GM21529 (cell line): Measurements from ENCODE around the gene WNT9A.

Experiments used
- ATAC-seq: cut with Tn5 transposase; IDR thresholded peaks from one replicate; pipeline ENCODE4 v1.9.1; 2021; ENCODE audit not compliant: unreplicated experiment

Gene WNT9A

DNA sequence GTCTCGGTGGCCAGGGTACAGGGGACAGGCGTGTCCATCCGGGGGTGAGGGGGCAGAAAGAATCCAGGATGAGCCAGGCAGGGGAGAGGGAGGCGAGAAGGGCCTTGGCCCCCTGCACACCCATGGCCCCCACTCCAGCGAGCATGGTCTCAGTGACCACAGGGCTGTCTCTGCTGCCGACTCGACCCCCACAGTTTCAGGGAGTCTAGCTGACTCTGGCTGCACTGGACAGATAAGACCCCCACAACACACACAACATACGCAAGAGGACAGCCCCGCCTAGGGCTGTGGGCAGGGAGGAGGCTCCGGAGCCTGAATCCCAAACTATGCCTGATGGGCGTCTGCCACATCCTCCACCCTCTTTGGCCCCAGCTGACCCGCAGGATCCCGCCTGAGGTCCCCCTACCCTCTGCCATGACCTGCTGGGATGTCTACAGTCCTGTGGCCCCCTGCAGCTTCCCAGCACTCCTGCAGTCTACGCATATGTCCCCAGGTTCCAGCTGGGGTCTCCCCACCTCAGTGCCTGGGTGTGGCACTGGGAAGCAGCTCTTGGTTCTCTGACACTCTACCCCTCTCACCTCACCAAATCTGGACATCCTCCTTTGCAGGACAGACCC lies 22.0 kb downstream of the WNT9A start:
- no peak for ATAC-seq

DNA sequence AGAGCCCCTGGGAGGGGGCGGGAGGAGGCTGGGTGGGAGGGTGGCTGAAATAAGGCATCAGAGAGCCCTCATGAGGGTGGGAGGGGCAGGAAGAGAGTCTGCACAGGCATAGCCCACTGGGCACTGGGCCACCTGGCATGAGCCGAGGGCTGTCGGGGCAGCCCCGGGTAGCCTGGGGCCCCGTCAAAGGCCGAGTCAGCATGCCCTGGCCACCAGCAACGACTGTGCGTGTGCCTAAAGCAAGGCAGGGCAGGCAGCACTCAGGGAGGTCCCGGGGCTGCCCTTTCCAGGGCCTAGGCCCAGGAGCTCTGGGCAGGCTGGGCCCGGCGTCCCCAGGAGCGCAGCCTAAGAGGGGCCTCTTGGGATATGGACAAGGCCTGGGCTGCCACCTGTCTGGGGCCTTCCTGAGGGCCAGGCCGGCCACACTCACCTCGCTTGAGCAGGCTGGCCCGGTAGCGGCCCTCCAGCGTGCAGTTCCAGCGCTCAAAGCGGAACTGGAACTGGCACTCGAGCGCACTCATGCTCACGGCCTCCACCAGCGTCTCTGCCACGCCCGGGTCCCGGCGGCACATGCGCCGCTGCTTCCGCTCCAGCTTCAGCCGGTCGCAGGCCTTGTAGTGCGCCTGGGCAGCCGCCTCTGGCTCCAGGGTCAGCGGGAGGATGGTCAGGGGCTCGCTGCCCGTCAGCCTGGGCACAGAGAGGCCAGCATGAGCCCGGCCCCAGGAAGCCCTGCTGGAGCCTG lies 22.7 kb downstream of the WNT9A start:
- ATAC-seq, result no peak

DNA sequence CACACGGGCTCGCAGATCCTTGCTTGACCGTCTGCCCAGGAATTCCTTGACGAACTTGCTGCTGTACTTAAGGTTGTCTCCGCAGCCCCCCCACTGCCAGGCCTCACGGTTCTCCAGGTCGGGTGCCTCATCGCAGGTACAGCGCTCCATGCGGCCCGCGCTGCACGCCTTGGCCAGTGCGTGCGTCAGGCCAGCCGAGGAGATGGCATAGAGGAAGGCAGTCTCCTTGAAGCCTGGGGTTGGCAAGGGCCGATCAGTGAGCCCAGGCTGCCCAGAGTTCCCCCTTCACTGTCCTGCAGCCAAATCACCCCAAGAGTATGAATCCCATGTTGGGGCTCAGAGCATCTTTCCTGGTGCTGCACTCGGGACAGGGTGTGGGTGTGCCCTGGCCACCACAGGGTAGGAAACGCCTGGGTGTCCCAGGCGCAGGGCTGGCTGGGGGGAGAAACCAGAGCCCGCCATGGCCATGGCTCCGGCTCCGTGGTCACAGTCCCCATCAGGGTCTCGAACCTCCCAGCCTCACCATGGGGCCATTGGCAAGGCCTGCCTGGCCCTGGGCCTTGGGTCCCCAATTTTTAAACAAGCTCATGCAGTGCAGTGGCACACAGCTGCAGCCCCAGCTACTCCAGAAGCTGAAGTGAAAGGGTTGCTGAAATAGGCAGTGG lies 23.4 kb downstream of the WNT9A start:
- ATAC-seq, result no peak

DNA sequence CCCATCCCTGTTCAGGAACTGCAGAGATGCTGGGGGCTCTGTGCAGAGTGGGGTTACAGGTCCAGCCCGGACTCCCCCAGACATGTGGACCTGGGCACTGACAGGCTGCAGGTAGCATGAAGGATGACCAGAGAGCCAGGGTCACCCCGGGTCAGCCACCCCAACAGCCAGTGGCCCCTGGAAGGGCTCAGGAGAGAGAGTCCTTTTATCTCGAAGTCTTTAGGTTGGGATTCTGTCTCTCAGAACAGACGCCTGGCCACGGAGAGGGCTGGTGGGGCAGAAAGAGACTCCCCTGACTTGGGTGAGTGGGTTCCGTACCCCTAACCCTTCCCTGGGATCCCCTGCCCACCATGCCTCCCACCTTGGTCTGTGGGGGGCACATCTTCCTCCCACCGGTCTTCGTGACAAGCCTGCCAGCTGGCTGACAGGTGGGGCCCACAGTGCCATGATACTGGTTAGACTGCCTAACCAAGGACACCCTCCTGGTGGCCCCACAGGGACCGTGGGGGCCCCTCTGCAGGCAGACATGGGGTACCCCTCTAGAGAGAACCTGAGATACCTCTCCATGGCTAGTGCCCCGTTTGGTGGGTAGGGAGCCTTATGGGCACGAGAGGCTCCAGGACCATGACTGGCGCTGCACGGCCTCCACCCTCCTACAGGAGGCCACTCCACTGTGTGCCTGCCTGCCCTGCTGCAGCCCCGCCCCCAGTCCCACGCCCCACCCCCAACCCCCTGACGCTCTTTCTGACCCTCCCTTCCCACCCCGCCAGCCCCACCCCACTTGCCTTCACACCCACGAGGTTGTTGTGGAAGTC lies 24.2 kb downstream of the WNT9A start:
- ATAC-seq, result no peak

DNA sequence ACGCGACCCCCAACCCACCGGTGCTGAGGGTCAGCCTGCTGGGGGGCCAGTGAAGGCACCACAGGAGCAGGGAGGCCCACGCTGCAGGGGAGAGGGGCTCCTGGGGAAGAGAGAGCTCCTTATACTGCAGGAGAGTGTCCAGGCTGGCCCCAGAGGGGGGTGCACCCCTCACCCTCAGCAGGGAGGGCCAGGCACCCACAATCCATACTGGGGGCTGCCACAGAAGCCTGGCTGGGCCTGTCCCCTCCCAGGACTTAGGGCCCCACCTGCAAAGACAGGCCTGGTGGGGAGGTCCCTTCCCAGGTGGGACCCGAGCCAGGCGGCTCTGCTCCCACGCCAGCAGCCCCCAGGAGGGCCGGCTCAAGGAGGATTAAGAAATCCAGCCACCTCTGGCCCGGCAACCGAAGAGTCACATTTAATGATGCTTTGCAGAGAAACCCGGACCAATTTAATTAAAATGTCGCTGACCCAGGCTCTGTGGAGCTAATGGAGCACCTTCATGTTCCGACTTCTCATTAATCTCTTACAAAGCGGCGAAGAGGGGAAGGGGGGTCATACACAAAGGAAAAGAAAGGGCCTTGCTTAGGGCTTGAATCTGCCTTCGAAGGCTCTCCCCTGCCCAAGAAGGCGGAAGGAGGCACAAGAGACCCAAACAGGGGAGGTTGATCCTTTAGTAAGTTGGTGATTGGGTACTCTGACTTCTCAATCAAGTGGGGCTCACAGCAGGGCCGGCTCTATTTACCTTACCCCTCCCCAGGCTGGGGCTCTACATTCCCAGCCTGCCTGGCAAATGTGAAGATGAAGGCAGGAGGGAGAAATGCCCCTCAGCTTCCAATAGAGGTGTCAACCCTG lies 25.0 kb downstream of the WNT9A start:
- no peak for ATAC-seq

DNA sequence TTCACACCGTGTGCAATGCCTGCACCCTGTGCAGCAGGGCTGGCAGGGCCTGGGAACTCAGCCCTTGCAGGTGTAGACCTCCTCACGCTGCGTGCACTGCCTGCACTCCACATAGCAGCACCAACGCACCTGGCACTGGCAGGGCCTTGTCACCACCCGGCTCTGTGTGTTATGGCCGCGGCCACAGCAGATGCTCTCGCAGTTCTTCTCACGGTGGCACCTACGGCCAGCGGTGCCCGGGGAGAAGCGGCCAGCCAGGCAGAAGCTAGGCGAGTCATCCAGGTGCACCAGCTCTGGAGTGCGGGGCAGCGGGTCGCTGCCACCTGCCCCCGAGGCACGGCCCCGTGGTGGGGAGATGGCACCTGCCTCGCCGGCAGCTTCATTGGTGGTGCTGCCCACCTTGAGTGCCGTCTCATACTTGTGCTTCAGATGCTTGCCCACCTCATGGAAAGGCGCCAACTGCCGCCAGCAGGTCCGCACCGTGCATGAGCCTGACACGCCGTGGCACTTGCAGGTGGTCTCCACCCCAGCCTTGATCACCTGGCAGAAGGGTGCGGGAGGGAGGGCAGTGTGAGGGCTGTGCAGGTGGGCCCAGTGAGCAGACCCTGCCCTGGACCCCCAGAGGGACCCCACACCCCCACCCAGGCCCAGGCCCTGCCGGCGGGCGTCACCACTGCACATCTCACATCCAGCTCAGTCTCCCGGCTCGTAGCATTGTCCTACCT lies 26.1 kb downstream of the WNT9A start:
- ATAC-seq, result no peak

DNA sequence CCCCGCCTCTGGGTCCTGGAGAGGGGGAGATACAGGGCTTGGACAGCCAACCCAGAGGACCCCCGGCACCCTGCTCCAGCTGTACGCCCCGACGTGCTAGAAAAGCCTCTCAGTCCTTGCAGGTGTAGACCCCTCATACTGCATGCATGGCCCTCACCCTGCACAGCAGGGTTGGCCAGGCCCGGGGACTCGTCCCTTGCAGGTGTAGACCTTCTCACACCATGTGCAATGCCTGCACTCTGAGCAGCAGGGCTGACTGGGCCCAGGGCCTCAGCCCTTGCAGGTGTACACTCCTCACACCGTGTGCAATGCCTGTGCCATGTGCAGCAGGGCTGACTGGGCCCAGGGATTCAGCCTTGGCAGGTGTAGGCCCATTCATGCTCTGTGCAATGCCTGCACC lies 26.8 kb downstream of the WNT9A start:
- ATAC-seq, result no peak

DNA sequence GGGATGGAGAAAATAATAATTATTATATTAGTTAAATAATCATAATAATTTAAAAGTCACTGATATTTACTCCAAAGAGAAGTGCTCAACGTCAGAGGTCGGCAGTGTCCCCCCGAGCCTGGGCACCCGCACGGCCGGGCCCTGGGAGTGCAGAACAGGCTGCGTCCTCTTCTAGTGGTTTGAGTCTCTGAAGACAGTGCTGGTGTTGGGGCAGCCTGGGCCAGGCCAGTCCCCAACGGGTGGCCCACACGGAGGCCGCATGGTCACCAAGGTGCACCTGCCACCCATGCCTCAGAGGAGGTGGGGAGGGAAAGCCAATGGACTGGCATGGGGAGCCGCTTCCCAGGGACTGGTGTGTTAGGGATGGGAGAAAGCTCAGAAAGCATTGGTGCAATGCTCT lies 27.3 kb downstream of the WNT9A start:
- ATAC-seq, result no peak

DNA sequence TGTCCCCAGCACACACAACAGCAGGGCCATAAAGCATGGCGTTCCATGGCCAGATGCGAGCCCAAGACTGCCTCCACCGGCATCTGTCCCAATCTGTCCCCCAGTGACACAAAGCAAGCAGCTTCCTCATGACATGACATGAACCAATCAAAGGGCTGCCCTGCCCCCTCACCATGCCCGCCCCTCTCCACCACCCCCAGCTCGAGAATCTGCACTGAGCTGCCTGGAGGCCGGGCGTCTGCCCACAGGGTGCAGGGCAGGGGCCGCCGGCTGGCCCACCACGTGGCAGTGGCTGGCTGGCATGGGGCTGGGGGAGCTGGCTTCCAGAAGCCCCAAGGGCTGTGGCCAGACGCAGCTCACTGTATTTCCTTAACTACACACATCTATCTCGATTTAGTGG lies 27.8 kb downstream of the WNT9A start:
- no peak for ATAC-seq

DNA sequence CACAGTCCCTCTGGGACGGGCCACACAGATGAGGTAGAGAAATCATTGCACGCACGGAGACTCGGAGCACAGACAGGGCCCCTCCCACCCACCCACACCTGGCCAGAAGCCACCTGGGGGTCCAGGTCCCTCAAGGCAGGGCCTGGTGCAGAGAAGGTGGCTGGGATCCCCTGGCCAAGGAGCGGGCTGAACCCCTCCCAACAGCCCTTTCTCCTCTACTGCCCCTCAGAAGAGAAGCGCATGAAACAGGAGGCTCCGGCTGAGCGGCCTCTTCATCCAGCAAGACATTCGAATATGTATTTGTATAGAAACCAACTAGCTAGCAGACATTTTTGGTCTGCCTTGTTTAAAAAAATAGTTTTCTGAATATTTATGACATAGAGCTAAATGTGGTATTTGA lies 29.0 kb downstream of the WNT9A start:
- no peak for ATAC-seq

DNA sequence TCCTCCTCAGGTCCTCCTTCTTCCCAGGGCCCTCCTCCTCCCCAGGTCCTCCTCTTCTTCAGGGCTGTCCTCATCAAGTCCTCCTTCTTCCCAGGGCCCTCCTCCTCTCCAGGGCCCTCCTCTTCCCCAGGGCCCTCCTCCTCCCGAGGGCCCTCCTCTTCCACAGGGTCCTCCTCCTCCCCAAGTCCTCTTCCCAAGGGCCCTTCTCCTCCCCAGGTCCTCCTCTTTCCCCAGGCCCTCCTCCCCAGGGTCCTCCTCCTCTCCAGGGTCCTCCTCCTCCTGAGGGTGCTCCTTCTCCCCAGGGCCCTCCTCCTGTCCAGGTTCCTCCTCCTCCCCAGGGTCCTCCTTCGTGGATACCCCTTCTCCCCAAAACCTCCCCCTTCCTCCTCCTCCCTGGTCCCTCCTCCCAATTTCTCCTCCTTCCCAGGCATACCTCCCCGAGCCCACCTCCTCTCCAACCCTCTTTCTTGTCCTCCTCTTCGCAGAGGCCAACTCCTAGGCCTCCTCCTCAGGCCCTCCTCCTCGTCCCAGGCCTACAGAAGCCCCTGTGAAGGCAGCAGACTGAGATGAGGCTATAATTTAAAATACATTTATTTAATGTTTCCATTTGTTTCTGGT lies 29.5 kb downstream of the WNT9A start:
- no peak for ATAC-seq

DNA sequence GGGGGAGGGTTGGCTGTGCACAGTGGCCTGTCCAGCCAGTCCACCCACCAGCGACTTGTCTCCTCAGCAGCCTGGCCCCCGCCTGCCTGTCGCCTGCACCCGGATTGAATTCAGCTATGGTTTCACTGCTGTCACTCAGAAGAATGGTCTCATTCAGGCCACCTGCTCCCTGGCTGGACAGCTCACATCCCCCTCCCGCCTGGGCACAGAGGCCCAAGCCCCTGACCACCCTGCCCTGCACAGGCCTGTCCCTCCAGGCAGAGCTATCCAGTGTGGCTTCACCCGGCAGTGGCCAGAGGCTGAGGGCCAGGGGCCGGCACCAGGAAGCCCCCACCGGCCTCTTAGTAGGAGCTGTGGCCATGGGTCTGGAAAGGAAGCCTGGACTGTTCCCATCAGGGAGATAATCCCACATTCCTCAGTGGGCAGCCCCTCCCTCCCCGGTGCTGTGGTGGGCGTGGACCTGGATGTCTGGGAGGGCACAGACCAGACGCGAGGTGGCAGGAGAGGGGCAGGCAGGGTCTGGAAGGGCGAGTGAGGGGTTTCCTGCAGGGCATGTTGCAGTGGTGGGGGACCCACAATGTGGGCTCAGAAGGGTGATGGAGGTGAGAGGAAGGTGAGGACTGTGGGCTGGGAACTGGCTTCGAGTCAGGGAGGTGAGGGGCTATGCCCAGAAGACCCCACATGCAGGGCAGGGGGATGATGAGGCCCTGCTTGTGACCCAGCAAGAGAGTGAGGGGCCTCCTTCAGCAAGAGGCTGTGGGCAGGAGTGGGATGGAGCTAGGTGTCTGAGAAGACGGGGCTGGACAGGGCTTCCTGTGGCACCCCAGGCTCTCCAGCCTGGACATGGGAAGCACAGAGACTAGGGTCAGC lies 30.4 kb downstream of the WNT9A start:
- ATAC-seq, result no peak

DNA sequence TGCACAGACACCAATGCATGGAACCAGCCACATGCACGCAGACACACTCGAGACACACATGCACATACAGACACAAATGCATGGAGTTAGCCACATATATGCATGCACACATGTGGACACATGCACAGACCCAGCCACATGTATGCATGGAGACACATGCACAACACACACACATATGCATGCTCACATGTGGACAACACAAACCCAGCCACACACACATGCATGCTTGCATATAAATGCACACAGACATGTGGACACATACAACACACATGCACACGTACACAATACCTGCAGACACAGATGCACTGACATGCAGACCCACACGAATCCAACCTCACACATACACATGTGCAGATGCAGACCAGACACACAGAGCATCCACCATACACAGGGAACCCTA lies 31.1 kb downstream of the WNT9A start:
- ATAC-seq, result no peak

DNA sequence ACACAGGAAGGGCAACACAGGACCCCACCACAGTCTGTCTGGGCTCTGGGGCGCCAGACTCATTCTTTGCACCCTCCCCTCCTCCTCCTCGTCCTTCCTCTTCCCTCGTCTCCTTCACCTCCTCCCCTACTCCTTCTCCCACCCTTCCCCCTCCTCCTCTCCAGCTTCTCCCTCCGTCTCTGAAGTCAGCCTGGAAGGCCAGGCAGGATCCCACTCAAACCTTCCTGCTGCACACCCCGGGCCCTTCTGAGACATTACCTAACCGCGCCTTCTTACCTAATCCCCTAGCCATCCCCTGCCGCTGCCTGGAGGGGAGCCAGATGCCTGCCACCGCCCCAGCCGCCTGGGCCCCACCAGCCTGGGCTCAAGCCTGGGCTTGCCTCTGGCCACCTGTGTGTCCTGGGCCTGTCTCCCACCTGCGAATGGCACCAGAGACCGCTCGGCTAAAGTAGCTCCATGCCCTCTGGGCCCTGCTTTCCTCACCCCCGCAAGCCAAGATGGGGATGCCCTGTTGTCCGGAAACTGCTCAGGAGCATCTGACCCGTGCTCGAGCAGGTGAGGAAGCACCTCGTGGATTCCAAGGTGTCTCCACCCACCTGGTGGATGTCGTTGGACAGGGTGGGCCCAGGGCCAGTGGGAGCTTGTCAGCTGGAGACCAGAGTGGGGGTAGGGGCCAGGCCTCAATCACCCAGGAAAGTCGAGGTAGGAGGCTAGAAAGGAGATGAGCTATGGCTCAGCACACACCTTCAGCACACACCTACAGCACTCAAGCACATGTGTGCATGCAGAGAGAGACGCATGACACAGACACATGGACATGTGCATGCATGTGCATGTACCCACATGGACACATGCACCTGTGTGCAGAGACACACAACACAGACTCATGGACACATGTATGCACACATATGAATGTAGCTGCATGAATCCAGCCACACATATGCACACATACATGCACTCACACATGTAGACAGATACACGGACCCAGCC lies 31.9 kb downstream of the WNT9A start:
- no peak for ATAC-seq

DNA sequence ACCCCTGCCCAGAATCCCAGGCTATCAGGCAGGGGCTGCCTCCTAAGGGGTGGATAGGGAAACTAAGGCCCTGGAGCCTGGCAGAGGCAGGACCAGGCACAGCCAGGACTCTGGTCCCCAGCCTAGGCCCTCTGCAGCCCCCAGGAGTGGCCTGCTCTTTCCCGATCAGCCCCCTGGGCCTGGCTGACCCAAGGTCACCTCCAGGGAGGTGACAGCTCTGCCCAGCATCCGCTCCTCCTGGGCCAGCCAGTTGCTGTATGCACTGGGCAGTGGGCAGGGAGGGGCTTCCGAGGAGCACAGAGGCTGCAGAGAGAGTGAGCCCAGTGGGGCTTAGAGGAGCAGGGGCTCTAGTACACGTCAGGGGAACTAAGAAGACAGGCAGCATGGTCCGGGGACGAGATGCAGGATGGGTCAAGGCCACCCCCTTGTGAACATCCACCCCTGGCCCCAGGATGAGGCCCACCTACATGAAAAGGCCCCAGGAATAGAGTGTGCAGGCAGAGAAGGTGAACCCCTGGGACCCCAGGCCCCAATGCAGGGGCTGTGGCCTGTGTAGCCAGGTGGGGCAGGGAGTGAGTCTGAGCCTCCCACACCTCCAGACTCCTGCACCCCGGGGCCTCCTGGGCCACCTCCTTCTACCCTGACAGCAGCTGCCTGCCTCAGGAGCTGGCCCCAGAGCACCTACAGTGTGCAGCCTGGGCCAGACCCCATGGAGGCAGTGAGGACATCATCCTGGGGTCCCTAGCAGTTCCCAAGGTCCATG lies 32.8 kb downstream of the WNT9A start:
- ATAC-seq, result no peak
